Caco-2 (cell line): Measurements from ENCODE around the gene ATG4C. TPM values are rescaled to one million over a fixed set of nuclear protein-coding genes. Genes with fewer than 3 reads are reported as not detected.

Experiments used
- BruUV-seq: library from RNA; stranded (reverse); fragments of 400-500 nt; replicated peaks from 2 replicates; lab custom pipeline; 2021; lab: Mats Ljungman, UMichigan
- CTCF ChIA-PET: fragments of 300-600 bp; sonication (Branson Sonifier 250); formaldehyde crosslinking; loops from one replicate; lab custom pipeline; 2022; ENCODE audit warnings: antibody characterized with exemption; lab: Charles Lee
- POLR2A ChIA-PET: fragments of 300-600 bp; sonication (Branson Sonifier 250); formaldehyde crosslinking; loops from one replicate; lab custom pipeline; 2022; ENCODE audit warnings: antibody characterized with exemption; lab: Charles Lee
- DNase-seq, 2 experiments: peaks; one replicate each; pipeline versions ENCODE4 v3.0.0 to v3.0.0-alpha.2; 2020 to 2022
- H3K27me3 ChIP-seq: replicated peaks from 2 replicates; pipeline ENCODE4 v1.6.0; 2011; ENCODE audit warnings: low read length; ENCODE audit not compliant: control insufficient read depth, insufficient read depth
- H3K36me3 ChIP-seq: 2 replicates; pipeline ENCODE4 v1.5.1; 2011; ENCODE audit warnings: low read length; ENCODE audit not compliant: control insufficient read depth, insufficient read depth
- H3K4me1 ChIP-seq: fragments of 250-450 bp; sonication (Bioruptor Pico); 2 replicates; pipeline ENCODE4 v1.5.1; 2020; ENCODE audit warnings: mild to moderate bottlenecking
- H3K4me3 ChIP-seq: 2 replicates; pipeline ENCODE4 v1.5.1; 2011; ENCODE audit warnings: low read depth, mild to moderate bottlenecking, control low read depth, low read length
- H3K9me3 ChIP-seq: fragments of 250-450 bp; sonication (Bioruptor Pico); 2 replicates; pipeline ENCODE4 v1.5.1; 2020; ENCODE audit warnings: mild to moderate bottlenecking, moderate library complexity
- H3K27ac Mint-ChIP-seq: one replicate; pipeline ENCODE4 v1.8.0; 2022; ENCODE audit warnings: mixed read lengths; ENCODE audit not compliant: unreplicated experiment
- H3K27me3 Mint-ChIP-seq: one replicate; pipeline ENCODE4 v1.8.0; 2022; ENCODE audit warnings: mixed read lengths; ENCODE audit not compliant: insufficient read depth, unreplicated experiment
- H3K36me3 Mint-ChIP-seq: one replicate; pipeline ENCODE4 v1.8.0; 2022; ENCODE audit warnings: mild to moderate bottlenecking, mixed read lengths; ENCODE audit not compliant: insufficient read depth, unreplicated experiment
- H3K4me1 Mint-ChIP-seq: one replicate; pipeline ENCODE4 v1.8.0; 2022; ENCODE audit warnings: low read depth, mixed read lengths; ENCODE audit not compliant: unreplicated experiment
- H3K4me3 Mint-ChIP-seq: one replicate; pipeline ENCODE4 v1.8.0; 2022; ENCODE audit warnings: mild to moderate bottlenecking, moderate library complexity, mixed read lengths; ENCODE audit not compliant: unreplicated experiment
- H3K9me3 Mint-ChIP-seq: one replicate; pipeline ENCODE4 v1.8.0; 2022; ENCODE audit warnings: mixed read lengths; ENCODE audit not compliant: unreplicated experiment
- intact Hi-C: fragments of 100-400 bp; cut with micrococcal nuclease; formaldehyde crosslinking; loops from one replicate; pipeline ENCODE4 v1.10.0; 2022; ENCODE audit not compliant: unreplicated experiment
- total RNA-seq: library from RNA; stranded (reverse); gene quantifications from 2 replicates; pipeline ENCODE4 v1.2.3, GENCODE V29; 2022
- TF ChIP-seq, protein P1 (sequence below), 2 experiments: fragments of 200-600 bp in 1 of 2; IDR thresholded peaks; 1 replicate in 1 of 2; 2 replicates in 1 of 2; pipeline versions ENCODE4 v1.5.1 to v1.8.0; 2011 to 2022; ENCODE audit warnings: antibody characterized with exemption in 1 of 2, control low read depth in 1 of 2, inconsistent platforms in 1 of 2, low read depth in 1 of 2, low read length in 1 of 2, mild to moderate bottlenecking in 1 of 2, moderate library complexity in 1 of 2; ENCODE audit not compliant: insufficient read depth in 1 of 2, severe bottlenecking in 1 of 2, unreplicated experiment in 1 of 2

The ATG4C gene
- total RNA-seq, 1 experiment from 2014 or later: 7.4 TPM

DNA sequence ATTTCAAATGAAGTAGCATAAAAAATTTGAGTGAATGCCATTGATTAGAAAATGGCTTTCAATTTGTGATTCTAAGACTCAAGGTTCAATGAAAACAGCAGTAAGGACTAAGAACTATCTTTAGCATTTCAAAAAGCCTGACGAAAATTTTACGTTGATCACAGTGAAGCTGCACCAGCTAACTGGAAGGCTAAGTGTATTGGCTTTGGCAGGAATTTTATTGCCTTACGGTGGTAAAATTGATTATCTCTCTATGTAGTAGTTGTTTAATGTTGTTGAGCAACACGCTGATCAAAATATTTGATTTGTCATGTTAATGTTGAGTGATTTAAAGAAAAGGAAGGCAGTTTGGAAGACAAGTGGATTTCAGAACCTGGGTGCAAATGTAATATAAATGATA lies 49.6 kb downstream of the ATG4C start:
- H3K27me3 Mint-ChIP-seq: no peaks in the 10 kb centered on the region
- no peak overlapping the region for H3K4me3 Mint-ChIP-seq
- no TSS peak for BruUV-seq
- no peaks in the 10 kb centered on the region for H3K9me3 Mint-ChIP-seq
- H3K27ac Mint-ChIP-seq: no peak overlapping the region
- ChIA-PET POLR2A (no interaction called here), CTCF (no interaction called here)
- DNase-seq: no peak
- H3K27me3 ChIP-seq: no peaks in the 10 kb centered on the region
- TF ChIP-seq, protein P1, sequence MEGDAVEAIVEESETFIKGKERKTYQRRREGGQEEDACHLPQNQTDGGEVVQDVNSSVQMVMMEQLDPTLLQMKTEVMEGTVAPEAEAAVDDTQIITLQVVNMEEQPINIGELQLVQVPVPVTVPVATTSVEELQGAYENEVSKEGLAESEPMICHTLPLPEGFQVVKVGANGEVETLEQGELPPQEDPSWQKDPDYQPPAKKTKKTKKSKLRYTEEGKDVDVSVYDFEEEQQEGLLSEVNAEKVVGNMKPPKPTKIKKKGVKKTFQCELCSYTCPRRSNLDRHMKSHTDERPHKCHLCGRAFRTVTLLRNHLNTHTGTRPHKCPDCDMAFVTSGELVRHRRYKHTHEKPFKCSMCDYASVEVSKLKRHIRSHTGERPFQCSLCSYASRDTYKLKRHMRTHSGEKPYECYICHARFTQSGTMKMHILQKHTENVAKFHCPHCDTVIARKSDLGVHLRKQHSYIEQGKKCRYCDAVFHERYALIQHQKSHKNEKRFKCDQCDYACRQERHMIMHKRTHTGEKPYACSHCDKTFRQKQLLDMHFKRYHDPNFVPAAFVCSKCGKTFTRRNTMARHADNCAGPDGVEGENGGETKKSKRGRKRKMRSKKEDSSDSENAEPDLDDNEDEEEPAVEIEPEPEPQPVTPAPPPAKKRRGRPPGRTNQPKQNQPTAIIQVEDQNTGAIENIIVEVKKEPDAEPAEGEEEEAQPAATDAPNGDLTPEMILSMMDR (IDR thresholded peaks at IDR 0.05; ENCODE audit: insufficient read depth in 1 of 2, low read depth in 1 of 2, low read length in 1 of 2, severe bottlenecking in 1 of 2, unreplicated experiment in 1 of 2): no peak
- no peak overlapping the region for H3K4me3 ChIP-seq
- H3K36me3 ChIP-seq: no peaks in the 10 kb centered on the region
- intact Hi-C loops: no loop called here
- no peaks in the 10 kb centered on the region for H3K9me3 ChIP-seq
- H3K4me1 ChIP-seq: no peaks in the 10 kb centered on the region
- no peaks in the 10 kb centered on the region for H3K4me1 Mint-ChIP-seq
- H3K36me3 Mint-ChIP-seq: no peaks in the 10 kb centered on the region

GRCh38 chr1:62834400-62834961 lies 50.5 kb downstream of the ATG4C start:
- H3K9me3 Mint-ChIP-seq: no peaks in the 10 kb centered on the region
- DNase-seq: no peak
- intact Hi-C loops: no loop called here
- H3K4me1 Mint-ChIP-seq: no peaks in the 10 kb centered on the region
- ChIA-PET POLR2A (no interaction called here), CTCF (no interaction called here)
- Histone ChIP-seq H3K4me1 (no peaks in the 10 kb centered on the region), H3K27me3 (no peaks in the 10 kb centered on the region), H3K36me3 (no peaks in the 10 kb centered on the region), H3K9me3 (no peaks in the 10 kb centered on the region), H3K4me3 (no peak overlapping the region)
- TF ChIP-seq, protein P1 (IDR thresholded peaks at IDR 0.05; ENCODE audit: insufficient read depth in 1 of 2, low read depth in 1 of 2, low read length in 1 of 2, severe bottlenecking in 1 of 2, unreplicated experiment in 1 of 2): no peak
- no peaks in the 10 kb centered on the region for H3K36me3 Mint-ChIP-seq
- no peak overlapping the region for H3K27ac Mint-ChIP-seq
- BruUV-seq: no TSS peak
- H3K27me3 Mint-ChIP-seq: no peaks in the 10 kb centered on the region
- H3K4me3 Mint-ChIP-seq: no peak overlapping the region

- H3K4me3 Mint-ChIP-seq: no peak overlapping the region
- Histone ChIP-seq H3K4me3 (no peak overlapping the region), H3K4me1 (no peaks in the 10 kb centered on the region), H3K36me3 (no peaks in the 10 kb centered on the region), H3K9me3 (no peaks in the 10 kb centered on the region), H3K27me3 (no peaks in the 10 kb centered on the region)
- BruUV-seq: no TSS peak
- no peak for DNase-seq
- TF ChIP-seq, protein P1 (IDR thresholded peaks at IDR 0.05; ENCODE audit: insufficient read depth in 1 of 2, low read depth in 1 of 2, low read length in 1 of 2, severe bottlenecking in 1 of 2, unreplicated experiment in 1 of 2): no peak
- no peaks in the 10 kb centered on the region for H3K27me3 Mint-ChIP-seq
- CTCF ChIA-PET: no interaction called here
- POLR2A ChIA-PET: no interaction called here
- H3K27ac Mint-ChIP-seq: no peak overlapping the region
- H3K36me3 Mint-ChIP-seq: no peaks in the 10 kb centered on the region
- no peaks in the 10 kb centered on the region for H3K9me3 Mint-ChIP-seq
- intact Hi-C loops: no loop called here
- H3K4me1 Mint-ChIP-seq: no peaks in the 10 kb centered on the region
These were observed 53.1 kb downstream of the ATG4C start for GRCh38 chr1:62836856-62837540.
